HG02610 (cell line): Measurements from ENCODE around the gene SPEM1.
A peak's percentile ranks its signal among the peaks of the same experiment; 100 is the strongest.

Source experiments
- ATAC-seq: cut with Tn5 transposase; IDR thresholded peaks from one replicate; pipeline ENCODE4 v1.9.1; 2021; ENCODE audit warnings: mild to moderate bottlenecking, moderate library complexity; ENCODE audit not compliant: unreplicated experiment

Gene SPEM1

DNA sequence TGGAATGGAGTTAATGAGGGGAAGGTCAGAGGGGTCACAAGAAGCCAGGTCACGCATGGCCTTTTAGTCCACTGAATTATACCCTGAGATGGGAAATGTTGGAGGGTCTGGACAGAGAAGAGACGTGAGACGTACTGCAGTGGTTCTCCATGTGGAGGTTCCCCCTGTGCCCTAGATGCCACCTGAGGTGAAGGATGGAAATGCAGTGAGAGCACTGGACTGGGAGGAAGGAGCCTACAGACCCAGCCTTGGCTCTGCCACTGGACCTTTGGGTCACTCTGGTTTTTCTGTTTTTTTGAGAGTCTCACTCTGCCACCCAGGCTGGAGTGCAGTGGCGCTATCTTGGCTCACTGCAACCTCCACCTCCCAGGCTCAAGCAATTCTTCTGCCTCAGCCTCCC, 24.0 kb upstream of the SPEM1 start:
- no peak for ATAC-seq

DNA sequence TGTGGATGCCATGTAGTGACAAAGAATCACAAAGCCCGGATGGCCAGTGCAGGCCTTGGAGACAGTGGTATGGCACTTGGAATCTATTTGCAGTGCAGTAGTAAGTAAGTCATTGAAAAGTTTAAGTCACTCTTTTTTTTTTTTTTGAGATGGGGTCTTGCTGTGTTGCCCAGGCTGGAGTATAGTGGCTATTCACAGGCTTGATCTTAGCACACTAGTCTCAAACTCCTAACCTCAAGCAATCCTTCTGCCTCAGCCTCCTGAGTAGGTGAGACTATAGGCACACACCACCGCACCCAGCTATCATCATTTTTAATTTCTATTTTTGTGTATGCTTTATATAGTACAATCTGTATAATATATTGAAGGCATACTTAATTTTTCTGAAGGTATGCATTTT, 21.5 kb upstream of the SPEM1 start:
- ATAC-seq: no peak

GRCh38 chr17:7403043-7403726, 16.9 kb upstream of the SPEM1 start:
- no peak for ATAC-seq

GRCh38 chr17:7403727-7403976, 16.5 kb upstream of the SPEM1 start:
- no peak for ATAC-seq

DNA sequence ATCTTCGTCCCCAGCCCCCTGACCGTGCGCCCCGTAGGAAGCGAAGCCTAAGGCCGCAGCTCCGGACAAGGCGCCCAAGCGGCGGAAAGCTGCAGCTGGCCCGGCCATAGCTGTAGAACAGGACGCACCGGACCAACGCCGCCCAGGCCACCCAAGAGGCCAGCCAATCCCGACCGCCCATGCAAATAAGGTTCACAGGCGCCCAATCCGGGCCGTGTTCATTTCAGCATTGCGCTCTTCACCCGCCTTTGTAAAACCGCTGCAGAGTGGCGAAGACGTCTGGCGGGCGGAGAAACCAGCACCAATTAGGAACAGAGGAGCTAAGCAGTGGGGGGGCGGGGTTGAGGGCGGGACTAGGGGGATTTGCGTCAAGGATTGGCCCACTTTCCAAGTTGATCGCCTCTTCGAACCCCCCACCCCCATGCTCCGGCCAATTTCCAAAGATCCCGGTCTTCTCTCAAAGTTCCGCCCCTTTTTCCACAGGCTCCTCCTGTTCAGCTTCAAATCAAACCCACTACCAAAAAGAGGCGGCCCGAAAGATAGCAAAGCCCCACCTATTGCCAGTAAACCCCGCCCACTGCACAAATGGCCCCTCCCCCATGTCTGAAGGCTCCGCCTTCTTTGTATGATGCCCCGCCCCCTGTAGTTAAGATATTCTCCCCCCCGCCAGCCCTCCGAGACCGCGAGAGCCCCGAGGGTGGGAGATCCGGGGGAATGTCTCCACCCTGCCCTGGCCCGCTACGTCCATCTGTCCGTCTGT, 16.0 kb upstream of the SPEM1 start, which contains the start of gene TMEM256:
Gene TMEM256, minus strand, starts transcription at position 121 of the 760 bp plus-strand sequence. Its CDS starts 13 bp downstream, at position 108.
- ATAC-seq: peak; percentile 95

DNA sequence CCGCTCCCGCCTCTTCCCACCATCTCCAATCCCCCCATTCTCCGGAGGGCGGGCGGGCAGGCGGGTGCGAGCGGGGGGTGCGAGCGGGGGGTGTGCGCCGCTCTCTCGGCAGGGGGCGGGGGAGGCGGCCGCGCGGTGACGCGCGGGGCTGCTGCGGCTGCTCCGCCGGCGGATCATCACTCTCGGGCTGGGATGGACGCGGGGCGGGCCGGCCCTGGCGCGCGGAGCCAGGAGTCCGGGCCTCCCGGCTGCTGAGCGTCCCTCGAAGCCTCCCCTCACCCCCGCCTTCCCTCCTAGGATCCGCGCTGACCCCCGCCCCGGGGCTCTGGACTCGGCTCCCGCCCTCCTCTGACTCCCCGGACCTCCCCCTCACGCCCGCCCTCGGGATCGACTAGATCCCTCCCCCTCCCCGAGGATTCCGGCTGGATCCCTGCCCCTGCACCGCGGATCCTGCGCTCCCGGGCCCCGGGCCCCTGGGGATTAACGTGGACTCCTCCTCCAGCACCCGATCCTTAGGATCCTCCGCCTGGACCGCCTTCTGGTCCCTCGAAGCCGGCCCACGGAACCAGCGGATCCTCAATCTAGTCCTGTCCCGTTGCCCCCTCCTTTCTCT, 15.3 kb upstream of the SPEM1 start:
- no peak for ATAC-seq

DNA sequence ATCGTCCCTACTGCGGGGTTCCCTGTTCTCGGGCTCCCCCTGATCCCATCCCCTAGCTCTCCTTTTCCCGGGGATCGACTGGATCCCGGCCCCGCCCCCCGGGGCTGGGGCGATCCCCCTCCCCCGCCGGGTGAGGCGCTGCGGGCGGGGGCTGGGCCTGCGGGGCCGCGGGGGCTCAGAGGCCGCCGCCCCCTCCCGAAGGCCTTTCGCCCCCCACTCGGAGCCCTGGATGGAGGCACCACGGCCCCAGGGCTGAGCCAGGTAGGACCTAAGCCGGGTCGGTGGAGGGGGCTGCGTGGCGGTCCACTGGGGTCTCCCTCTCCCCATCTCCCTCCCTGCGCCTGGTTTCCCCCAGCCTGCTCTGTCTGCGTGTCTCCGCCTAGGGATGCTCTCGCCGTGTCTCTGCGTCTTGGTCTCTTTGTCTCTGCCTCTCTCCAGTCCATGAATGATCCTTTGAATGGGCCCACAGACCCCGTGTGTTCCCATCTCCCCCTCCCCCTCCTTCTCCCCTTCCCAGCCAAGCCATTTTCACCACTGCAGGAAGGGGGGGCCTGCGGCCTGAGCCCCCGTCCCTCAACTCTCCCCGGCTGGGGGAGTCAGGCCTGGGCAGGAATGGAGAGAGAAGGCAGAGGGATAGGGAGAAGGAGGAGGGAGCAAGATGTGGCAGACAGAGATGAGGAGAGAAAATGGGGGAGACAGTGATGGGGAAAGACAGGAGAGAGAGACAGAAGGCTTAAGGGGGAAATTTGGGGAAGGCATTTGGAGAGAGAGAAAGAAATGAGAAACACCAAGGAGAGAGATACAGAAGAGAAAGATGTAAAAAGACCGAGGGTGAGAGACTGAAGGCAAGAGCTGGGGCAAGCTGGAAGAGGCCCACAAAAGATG, 14.5 kb upstream of the SPEM1 start:
- ATAC-seq: no peak

- no peak for ATAC-seq
These were observed 13.8 kb upstream of the SPEM1 start for GRCh38 chr17:7406235-7406825.

DNA sequence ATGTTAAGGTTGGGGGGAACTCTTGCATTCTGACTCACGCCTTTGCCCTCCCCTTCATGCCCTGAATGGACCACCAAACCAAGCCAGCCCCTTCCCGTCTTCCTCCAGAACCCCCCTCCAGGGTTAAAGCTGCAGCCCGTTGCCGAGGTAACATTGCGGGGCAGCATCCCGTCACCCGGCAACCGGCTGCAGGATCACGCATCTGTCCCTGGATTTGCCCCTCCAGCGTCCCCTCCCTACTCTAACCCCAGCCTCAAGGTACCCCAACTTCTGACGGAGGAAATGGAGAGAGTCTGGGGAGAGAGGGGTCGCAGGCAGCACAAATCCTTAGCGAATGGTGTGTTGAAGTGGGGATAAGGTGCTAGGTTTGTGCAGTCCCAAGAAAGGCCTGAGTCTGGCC, 13.0 kb upstream of the SPEM1 start:
- no peak for ATAC-seq

- no peak for ATAC-seq
These were observed 12.5 kb upstream of the SPEM1 start, which contains the start of gene NLGN2 for GRCh38 chr17:7407485-7408251. NLGN2 (plus strand) TSS chr17:7407845; CDS start chr17:7408256, 411 bp downstream.

DNA sequence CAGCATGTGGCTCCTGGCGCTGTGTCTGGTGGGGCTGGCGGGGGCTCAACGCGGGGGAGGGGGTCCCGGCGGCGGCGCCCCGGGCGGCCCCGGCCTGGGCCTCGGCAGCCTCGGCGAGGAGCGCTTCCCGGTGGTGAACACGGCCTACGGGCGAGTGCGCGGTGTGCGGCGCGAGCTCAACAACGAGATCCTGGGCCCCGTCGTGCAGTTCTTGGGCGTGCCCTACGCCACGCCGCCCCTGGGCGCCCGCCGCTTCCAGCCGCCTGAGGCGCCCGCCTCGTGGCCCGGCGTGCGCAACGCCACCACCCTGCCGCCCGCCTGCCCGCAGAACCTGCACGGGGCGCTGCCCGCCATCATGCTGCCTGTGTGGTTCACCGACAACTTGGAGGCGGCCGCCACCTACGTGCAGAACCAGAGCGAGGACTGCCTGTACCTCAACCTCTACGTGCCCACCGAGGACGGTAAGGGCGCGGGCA, 11.8 kb upstream of the SPEM1 start:
- ATAC-seq: no peak

DNA sequence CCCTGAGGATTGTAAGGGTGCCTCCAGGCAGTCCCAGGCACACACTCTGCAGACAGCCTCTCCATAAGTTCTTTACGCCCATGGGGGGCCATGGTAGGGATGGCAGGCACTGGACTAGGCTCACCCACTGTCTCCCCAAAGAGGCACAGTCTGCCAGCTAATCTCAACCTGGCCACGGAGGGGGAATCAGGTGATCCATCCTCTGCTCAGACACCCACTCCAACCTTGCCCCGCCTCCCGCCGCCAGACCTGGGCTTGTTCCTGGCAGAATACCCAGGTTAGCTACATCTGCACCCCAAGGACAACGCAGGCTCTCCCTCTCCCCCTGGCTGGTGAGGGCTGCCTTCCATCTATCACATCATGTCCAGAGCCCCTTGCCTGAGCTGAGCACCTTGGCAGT, 11.3 kb upstream of the SPEM1 start:
- no peak for ATAC-seq

DNA sequence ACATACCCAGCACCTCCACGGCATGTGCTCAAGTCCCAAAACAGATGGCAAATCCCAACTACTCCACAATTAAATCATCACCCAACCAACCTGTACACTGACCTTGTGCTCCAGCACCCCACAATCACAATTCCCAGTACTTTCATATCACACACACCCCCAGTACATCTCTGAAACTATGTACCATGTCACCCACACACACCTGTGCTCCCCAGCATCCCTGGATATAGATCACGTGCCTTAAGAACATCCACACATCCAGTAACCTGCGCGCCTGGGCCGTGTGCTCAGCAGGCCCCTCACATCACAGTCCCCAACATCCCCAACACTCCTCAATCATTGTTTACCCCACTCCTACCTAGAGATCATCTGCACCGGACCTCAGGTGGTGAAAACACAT, 10.4 kb upstream of the SPEM1 start:
- ATAC-seq: no peak

- no peak for ATAC-seq
These were observed 9.3 kb upstream of the SPEM1 start for GRCh38 chr17:7410634-7411426.

GRCh38 chr17:7411427-7411750, 8.7 kb upstream of the SPEM1 start:
- no peak for ATAC-seq

- no peak for ATAC-seq
These were observed 6.7 kb upstream of the SPEM1 start for GRCh38 chr17:7413346-7413985.

DNA sequence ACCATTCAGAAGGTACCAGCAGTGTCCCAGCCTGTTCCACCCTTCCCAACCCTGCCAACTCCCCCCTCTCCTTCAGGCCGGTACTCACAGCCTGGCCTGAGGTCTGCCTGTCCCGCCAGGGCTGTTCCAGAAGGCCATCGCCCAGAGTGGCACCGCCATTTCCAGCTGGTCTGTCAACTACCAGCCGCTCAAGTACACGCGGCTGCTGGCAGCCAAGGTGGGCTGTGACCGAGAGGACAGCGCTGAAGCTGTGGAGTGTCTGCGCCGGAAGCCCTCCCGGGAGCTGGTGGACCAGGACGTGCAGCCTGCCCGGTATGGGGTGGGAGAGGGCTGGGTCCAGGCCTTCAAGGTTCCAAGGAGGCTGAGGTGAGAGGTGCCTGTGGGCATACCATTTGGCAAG, 5.3 kb upstream of the SPEM1 start:
- no peak for ATAC-seq

GRCh38 chr17:7415784-7416183, 4.3 kb upstream of the SPEM1 start:
- no peak for ATAC-seq

- ATAC-seq: no peak
These were observed 3.8 kb upstream of the SPEM1 start for GRCh38 chr17:7416323-7416722.
